ENCODE data around the gene CFAP298.
"Not testable (repeated sequence)": the region's sequence is repeated elsewhere in the genome, so short reads cannot be mapped to it uniquely, and the experiment has no call there.

Gene CFAP298

DNA sequence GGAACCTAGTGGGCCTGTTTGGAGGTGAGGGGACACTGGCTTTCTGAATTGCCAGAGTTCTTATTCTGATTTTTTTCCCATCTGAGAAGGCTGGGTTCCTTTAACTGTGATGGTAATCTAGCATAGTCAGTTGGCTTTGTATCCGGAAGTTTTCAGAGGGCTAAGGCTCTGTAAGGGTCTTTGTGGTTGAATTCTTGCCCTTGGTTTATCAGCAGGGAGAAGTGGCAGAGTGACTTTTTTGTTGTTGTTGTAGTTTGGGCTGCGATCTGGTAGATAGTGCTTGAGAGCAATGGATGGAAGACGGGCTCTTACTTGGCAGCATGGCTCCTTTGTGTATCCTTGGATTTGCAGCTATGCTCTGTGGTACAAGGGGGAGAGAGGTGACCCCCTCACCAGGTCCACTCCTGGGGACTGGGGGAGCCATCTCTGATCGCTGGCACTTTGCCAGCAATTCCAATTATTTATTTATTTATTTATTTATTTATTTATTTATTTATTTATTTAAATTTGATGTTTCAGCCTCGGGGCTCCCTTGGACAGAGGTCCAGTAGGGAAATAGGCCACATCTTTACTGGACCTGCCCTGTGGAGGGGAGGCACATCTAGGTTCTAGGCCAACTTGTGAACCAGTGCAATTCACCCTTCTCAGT is 45.3 kb downstream of the CFAP298 start:
- DNase-seq (ENCODE audit: low read depth in 2 of 2), result no peak

DNA sequence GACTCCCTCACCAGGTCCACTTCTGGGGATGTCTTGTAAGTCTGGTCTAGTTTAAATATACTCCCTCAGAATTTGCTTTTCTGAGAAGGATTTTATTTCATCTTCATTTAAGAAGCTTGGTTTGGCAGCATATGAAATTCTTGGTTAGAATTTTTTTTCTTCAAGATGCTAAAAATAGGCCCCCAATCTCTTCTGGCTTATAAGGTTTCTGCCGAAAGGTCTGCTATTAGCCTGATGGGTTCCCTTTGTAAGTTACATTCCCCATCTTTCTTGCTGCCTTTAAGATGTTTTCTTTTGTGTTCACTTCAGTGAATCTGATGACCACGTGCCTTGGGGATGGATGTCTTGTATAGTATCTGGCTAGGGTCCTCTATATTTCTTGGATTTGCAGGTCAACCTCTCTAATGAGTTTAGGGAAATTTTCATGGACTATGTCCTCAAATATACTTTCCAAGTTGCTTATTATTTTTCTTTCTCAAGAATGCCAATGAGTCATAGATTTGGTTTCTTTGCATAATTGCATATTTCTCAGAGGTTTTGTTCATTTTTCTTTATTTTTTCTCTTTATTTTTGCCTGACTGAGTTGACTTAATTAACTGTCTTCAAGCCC is 46.2 kb downstream of the CFAP298 start:
- DNase-seq (ENCODE audit: low read depth in 2 of 2), result no peak

DNA sequence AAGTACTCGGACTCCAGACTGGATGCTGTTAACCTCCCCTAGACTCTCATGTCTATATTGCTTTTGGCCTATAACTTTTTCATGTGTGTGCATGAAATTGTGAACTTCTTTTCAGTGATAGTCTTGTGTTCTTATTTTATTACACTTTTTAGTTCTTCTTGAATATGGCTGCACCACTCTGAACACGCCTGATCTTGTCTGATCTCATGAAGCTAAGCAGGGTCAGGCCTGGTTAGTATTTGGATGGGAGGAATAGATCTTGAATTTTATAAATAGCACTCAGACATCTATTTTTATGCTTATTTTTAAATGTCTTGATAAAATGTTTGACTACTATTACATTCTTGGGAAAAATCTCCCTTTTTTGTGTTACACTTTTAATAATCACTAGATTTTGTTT is 49.3 kb downstream of the CFAP298 start:
- no peak for DNase-seq (ENCODE audit: low read depth in 2 of 2)

DNA sequence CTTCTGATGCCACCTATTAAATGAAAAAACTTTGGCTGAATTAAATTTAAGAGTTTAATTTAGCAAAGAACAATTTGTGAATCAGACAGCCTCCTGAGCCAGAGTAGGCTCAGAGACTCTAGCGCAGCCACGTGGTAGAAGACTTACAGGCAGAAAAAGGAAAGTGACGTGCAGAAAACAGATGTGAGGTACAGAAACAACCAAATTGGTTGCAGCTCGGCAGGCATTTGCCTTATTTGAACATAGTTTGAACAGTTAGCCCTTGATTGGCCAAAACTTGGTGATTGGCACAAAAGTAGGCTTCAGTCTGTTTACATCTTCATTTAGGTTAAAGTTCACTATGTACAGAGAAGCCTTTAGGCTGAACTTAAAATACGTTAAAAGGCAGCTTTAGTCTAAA is 49.8 kb downstream of the CFAP298 start:
- DNase-seq (ENCODE audit: low read depth in 2 of 2), result no peak

DNA sequence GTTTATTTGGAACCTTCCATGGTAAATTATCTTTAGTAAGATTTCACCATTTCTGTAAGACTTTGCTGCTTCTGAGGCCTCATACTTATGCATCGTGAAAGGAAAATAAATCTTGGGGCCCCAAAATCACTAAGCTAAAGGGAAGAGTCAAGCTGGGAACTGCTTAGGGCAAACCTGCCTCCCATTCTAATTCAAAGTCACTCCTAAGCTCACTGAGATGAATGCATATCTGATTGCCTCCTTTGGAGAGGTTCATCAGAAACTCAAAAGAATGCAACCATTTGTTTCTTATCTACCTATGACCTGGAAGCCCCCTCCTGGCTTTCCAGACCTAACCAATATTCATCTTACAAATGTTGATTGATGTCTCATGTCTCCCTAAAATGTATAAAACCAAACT is 50.7 kb downstream of the CFAP298 start:
- not testable (repeated sequence) for DNase-seq (ENCODE audit: low read depth in 2 of 2)

DNA sequence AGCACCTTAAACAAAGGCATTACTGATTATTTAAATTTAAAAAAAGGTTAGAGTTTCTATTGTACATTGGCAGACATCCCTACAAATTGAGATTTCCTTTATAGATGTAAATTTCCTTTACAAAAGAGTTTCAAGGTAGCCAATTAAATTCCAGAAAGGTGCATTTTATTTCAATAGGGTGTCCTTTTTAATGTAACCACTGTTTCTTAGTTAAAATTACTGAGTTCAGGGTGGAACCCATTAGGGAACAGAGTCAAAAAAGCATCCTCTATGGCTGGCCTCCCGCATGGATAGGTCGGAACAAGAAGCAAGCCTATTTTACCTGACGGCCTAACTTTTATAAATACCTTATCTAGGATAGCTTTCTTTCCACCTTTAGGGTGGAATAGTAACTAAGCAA is 51.3 kb downstream of the CFAP298 start:
- no peak for DNase-seq (ENCODE audit: low read depth in 2 of 2)

DNA sequence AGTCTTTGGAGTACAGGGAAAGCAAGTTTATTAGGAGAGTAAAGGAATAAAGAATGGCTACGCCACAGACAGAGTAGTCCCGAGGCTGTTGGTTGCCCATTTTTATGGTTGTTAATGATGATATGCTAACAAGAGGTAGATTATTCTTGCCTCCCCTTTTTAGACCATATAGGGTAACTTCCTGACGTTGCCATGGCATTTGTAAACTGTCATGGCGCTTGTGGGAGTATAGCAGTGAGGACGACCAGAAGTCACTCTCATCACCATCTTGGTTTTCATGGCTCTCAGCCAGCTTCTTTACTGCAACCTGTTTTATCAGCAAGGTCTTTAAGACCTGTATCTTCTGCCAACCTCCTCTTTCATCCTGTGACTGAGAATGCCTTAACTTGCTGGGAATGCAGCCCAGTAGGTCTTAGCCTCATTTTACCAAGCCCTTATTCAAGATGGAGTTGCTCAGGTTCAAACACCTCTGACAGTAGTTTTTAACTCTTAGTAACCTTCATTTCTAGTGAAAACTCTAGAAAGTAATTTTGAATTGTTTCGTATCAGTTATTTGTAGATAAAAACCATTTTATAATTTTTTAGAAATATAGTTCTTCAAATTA is 53.1 kb downstream of the CFAP298 start:
- no peak for DNase-seq (ENCODE audit: low read depth in 2 of 2)

DNA sequence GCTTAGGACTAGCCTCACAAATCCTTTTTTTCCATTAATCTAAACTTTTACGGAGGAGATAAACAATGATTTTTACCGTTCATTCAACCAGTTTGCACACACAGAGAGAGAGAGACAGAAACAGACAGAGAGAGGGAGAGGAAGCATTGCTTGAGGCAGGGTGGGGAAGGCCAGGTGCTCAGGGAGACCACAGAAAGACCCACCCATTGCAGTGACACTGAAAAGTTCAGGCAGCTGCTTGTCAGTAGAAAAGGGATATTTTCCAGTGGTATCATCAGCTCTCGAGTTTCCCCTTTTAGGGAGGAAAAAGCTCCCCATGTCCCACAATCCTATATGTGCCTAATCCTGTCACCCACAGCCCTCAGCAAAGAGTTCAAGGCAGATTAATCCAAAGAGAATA is 54.1 kb downstream of the CFAP298 start:
- DNase-seq (ENCODE audit: low read depth in 2 of 2), result no peak

DNA sequence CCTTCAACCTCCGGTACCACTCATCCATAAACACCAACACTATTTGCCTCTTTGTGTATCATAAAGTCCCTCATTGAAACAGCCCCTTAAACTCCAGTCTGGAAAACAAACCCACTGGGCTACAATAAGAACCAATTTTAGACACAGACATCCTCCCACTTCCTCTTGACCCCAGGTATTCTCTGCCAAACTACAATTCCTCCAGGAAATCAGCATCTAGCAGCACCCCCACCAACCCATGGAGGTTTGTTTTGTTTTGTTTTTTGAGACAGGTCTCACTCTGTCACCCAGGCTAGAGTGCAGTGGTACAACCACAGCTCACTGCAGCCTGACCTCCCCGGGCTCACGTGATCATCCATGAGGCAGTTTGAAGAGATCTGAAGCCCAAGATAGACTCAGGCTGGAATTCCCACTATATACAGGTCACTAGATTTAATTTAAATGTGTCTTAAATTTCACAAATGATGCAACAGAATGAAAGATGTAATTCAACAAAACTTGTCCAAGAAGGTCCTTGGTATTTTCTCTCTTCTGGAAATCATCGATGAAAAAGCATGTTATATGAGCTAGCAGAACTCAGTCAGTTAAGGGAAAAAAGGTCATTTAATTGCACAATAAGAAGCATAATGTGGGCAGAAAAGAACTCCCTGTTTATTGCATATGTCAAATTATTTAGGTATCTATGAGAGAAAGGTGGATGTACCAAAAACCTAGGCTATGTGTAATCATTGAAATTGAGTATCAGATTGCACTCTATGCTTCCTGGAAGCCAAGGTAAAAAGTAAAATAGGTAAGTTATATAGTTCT is 57.1 kb downstream of the CFAP298 start:
- no peak for DNase-seq (ENCODE audit: low read depth in 2 of 2)

DNA sequence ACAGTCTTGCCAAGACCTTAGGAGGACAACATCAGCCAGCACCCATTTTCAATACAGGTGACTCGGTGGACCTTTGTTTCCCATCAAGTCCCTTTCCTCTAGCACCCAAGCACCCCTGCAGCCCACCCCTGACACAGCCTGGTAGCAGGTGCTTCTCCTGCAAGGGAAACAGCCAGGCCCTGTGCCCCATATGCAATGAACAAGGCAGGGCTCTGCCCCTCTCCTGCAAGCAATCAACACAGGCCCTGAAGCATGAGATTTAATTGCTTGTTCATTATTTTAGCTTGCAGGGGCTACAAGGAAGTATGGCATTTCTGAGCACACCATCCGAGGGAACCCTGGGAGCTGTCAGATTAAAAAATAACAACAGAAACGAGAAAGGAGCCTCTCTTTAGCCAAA is 62.3 kb downstream of the CFAP298 start:
- no peak for DNase-seq (ENCODE audit: low read depth in 2 of 2)

DNA sequence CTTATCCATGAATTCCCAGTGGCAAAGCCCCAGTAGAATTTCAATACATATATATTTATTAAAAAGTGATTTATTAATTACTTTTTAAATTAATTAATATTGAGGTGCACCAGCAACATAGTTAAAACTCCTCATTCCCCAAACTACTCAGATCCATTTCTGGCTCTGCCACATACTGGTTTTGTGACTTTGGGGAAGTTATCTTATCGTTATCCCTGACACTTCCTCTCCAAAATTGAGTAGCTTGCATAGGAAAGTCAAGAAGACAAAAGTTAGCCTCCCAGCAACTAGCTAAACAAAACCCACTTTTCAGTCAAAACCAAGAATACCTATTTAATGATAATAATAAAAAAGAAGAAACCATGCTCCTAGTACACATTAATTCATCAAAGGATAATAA is 62.7 kb downstream of the CFAP298 start:
- DNase-seq (ENCODE audit: low read depth in 2 of 2), result no peak
